Adrenal gland (tissue), 12 donors: ENCODE results near the gene GFRA1. TPM values are rescaled to one million over a fixed set of nuclear protein-coding genes. Genes with fewer than 3 reads are reported as not detected.

Source experiments
- DNase-seq, 7 donors: peaks; one replicate each; pipeline ENCODE4 v3.0.0-alpha.2; 2019 to 2020
- H3K27ac ChIP-seq, 5 donors: fragments of 200-600 bp; sonication (generic) in 4 of 5; 1 replicate in 3 of 5; 2 replicates in 2 of 5; pipeline versions ENCODE4 v1.5.1 to v1.8.0; 2016 to 2020; ENCODE audit warnings: mild to moderate bottlenecking in 1 of 5
- H3K27me3 ChIP-seq: fragments of 200-600 bp; 2 replicates; pipeline ENCODE4 v1.8.0; 2021
- H3K36me3 ChIP-seq, 2 donors: fragments of 200-600 bp; replicated peaks in 1 of 2; 1 replicate in 1 of 2; 2 replicates in 1 of 2; pipeline versions ENCODE4 v1.5.1 to v1.8.0; 2018 to 2022
- H3K4me1 ChIP-seq, 2 donors: fragments of 200-600 bp; replicated peaks in 1 of 2; 1 replicate in 1 of 2; 2 replicates in 1 of 2; pipeline versions ENCODE4 v1.5.1 to v1.8.0; 2018 to 2021
- H3K4me3 ChIP-seq, 4 donors: fragments of 200-600 bp; sonication (generic) in 3 of 4; one replicate each; pipeline ENCODE4 v1.5.1; 2016 to 2018
- H3K9me3 ChIP-seq, 3 donors: fragments of 200-600 bp; sonication (generic) in 1 of 3; replicated peaks in 1 of 3; 1 replicate in 2 of 3; 2 replicates in 1 of 3; pipeline versions ENCODE4 v1.5.1 to v1.8.0; 2016 to 2021
- CTCF ChIP-seq, 6 experiments: fragments of 450-650 bp in 4 of 6; fragments of 200-600 bp in 2 of 6; sonication (generic) in 1 of 6; IDR thresholded peaks; 1 replicate in 5 of 6; 2 replicates in 1 of 6; pipeline versions ENCODE4 v1.5.1 to v1.8.0; 2016 to 2021; ENCODE audit warnings: antibody characterized with exemption in 6 of 6, mild to moderate bottlenecking in 2 of 6, moderate library complexity in 1 of 6
- POLR2A ChIP-seq, 2 donors: fragments of 450-650 bp; IDR thresholded peaks; one replicate each; pipeline ENCODE4 v1.6.1; 2017; ENCODE audit warnings: antibody characterized with exemption in 2 of 2, mild to moderate bottlenecking in 2 of 2, moderate library complexity in 1 of 2
- WGBS, 4 donors: extraction: QIAGEN DNeasy Blood & Tissue Kit in 2 of 4; methylation state at CpG; one replicate each; pipeline versions ENCODE4 v1.1.5 to v1.1.7; 2013 to 2017; 5-methylcytosine and 5-hydroxymethylcytosine counted together
- intact Hi-C, 2 donors: fragments of 100-400 bp; cut with DNase I; formaldehyde crosslinking; loops; one replicate each; pipeline versions ENCODE4 v1.14.1 to v1.15.0; 2022 to 2023
- polyA plus RNA-seq, 3 donors: library from polyadenylated mRNA; stranded (reverse); fragments of 200-250 nt in 2 of 3; fragments of 350-450 nt in 1 of 3; fragmentation: Illumina TruSeq in 1 of 3; extraction: RNeasy Lipid Tissue Mini Kit (QIAGEN cat#74804) in 1 of 3; gene quantifications; one replicate each; pipeline ENCODE4 v1.2.3, GENCODE V29; 2013 to 2014
- total RNA-seq, 9 donors: library from RNA; depleted of rRNA in 4 of 9; stranded (reverse); fragments of >200 nt in 4 of 9; fragments of 120-200 nt in 1 of 9; fragmentation: NEBNext Ultra II Directional in 1 of 9; extraction: Animal tissue kit (Norgen Biotek cat#: 25700) in 1 of 9; gene quantifications; one replicate each; pipeline versions ENCODE4 v1.1.0 to v1.2.4, GENCODE V29; 2013 to 2023
- donor health status: healthy with polysubstance abuse.
- donor health status: Bipolar disorder and iron deficiency.
- donor health status: DM: yes; HTN: yes; CAD: no.
- donor health status: DM: no; HTN: no; CAD: no.
- donor health status: DM: no; HTN: no; CAD: no.
- donor health status: DM: yes; HTN: yes; CAD: no.

GFRA1 gene
- total and polyA plus RNA-seq, 12 donors = 0.61 to 12.9 (median 2.6) TPM

GRCh38 chr10:116154651-116155050, 118.4 kb downstream of the GFRA1 start:
- 90 to 95% (median 92%) methylated on average over 1 of the region's 1 CpG for WGBS, 4 donors
- Histone ChIP-seq H3K27me3 (no peaks in the 10 kb centered on the region), H3K9me3 (no peaks in the 10 kb centered on the region), H3K36me3 (no peaks in the 10 kb centered on the region), H3K27ac (no peak overlapping the region), H3K4me3 (no peak overlapping the region), H3K4me1 (no peaks in the 10 kb centered on the region)
- no peak for DNase-seq
- intact Hi-C loops = no loop called here
- TF ChIP-seq POLR2A (IDR thresholded peaks at IDR 0.05) (no peak), CTCF (IDR thresholded peaks at IDR 0.05) (no peak)

GRCh38 chr10:116151076-116151475, 121.9 kb downstream of the GFRA1 start:
- intact Hi-C loops = no loop called here
- no peak for DNase-seq
- H3K36me3 ChIP-seq = no peaks in the 10 kb centered on the region
- H3K9me3 ChIP-seq = no peaks in the 10 kb centered on the region
- H3K4me3 ChIP-seq = no peak overlapping the region
- no peak overlapping the region for H3K27ac ChIP-seq
- H3K27me3 ChIP-seq = no peaks in the 10 kb centered on the region
- no peaks in the 10 kb centered on the region for H3K4me1 ChIP-seq
- TF ChIP-seq POLR2A (IDR thresholded peaks at IDR 0.05) = no peak
- no peak for TF ChIP-seq CTCF (IDR thresholded peaks at IDR 0.05)

- Histone ChIP-seq H3K4me3 (no peak overlapping the region), H3K27me3 (no peaks in the 10 kb centered on the region), H3K36me3 (no peaks in the 10 kb centered on the region), H3K4me1 (no peaks in the 10 kb centered on the region), H3K9me3 (no peaks in the 10 kb centered on the region), H3K27ac (no peak overlapping the region)
- no peak for DNase-seq
- no peak for TF ChIP-seq POLR2A (IDR thresholded peaks at IDR 0.05)
- WGBS, 4 donors = 39 to 52% (median 48%) methylated on average over 6 of the region's 6 CpGs
- intact Hi-C loops = no loop called here
Measured at GRCh38 chr10:116150606-116151005, 122.4 kb downstream of the GFRA1 start.

- Histone ChIP-seq H3K36me3 (no peaks in the 10 kb centered on the region), H3K4me1 (no peaks in the 10 kb centered on the region), H3K27ac (no peak overlapping the region), H3K27me3 (no peaks in the 10 kb centered on the region), H3K4me3 (no peak overlapping the region), H3K9me3 (no peaks in the 10 kb centered on the region)
- 78 to 87% (median 80%) methylated on average over 15 of the region's 15 CpGs for WGBS, 4 donors
- no peak for DNase-seq
- TF ChIP-seq CTCF (IDR thresholded peaks at IDR 0.05) = no peak
- TF ChIP-seq POLR2A (IDR thresholded peaks at IDR 0.05) = no peak
- intact Hi-C loops = no loop called here
Measured at GRCh38 chr10:116147147-116147905, 125.7 kb downstream of the GFRA1 start.
